Anterior cingulate cortex (tissue), 58 donors: ENCODE measurements around the gene RAB37.

ENCODE experiments used
- DNase-seq, 58 donors: peaks; one replicate each; lab custom pipeline; 2025; lab: John Stamatoyannopoulos, UW

Gene RAB37, protein sequence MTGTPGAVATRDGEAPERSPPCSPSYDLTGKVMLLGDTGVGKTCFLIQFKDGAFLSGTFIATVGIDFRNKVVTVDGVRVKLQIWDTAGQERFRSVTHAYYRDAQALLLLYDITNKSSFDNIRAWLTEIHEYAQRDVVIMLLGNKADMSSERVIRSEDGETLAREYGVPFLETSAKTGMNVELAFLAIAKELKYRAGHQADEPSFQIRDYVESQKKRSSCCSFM

GRCh38 chr17:74736513-74737298, at the start of gene RAB37:
RAB37 (plus strand) TSS chr17:74737256; CDS start chr17:74737273, 17 bp downstream.
- no peak for DNase-seq

DNA sequence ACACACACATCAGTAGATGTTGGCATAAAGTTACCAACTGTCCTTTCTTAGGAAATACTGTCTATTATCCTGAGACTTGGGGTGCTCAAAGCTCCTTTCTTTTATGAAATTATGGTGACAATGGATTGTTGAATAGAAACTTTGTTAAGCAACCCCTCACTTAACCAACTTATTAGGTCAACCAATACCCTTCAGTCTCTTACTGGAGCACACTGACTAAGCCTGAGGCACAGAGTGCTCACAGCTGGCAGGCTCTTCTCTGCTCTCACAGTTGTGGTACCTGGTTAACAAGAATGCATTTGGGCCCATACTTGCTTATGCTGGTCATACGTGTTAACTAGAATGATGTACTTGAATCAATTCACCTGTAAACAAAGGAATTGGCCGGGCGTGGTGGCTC, 49.2 kb upstream of the RAB37 start:
- no peak for DNase-seq

DNA sequence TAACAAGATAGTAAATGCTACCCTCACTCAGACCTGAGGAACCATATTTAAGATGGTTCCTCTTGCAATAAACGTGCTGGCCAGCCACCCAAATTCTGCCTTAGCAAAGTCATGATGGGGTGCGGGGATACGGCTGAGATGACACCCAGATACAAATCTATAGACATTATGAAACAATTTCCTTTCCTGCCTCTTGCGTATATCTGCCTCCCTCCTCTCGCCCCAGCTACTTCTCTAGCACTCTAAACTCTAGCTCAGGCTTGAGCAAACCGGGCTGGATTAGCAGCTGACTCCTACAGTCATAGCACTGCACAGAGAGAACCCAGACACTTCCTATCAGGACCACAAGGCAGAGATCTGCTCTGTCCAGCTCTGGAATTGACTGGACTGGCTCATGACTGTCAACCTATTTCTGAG, 46.6 kb upstream of the RAB37 start:
- peak in 2 of 58 donors; percentile 4 to 12 for DNase-seq

DNA sequence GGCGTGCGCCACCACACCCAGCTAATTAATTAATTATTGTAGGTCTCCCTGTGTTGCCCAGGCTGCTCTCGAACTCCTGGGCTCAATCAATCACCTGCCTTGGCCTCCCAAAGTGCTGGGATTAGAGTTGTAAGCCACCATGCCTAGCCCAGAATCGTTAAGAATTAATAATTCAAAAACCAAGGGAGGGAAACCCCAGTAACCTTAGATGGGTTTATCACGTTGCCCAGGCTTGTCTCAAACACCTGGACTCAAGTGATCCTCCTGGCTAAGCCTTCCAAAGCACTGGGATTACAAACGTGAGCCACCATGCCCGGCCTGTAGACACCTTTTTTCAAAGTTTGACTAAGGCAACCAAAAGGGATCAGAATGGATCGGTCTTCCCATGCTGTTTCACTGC, 45.9 kb upstream of the RAB37 start:
- no peak for DNase-seq

DNA sequence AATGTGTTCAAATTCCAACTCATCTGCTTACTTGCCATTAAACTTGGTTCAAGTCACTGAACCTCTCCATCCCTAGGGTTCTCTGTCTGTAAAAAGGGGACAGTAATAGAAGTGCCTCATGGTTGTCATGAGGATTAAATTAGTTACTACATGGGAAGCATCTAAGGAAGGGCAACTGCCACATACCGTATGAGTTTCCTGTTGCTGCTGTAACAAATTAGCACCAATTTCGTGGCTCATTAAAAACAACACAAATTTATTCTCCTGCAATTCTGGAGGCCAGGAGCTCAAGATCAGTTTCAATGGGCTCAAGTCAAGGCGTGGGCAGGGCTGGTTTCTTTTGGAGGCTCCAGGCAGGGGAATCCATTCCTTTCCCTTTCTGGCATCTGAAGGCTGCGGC, 43.0 kb upstream of the RAB37 start:
- no peak for DNase-seq

- no peak for DNase-seq
Observed at GRCh38 chr17:74695629-74696028, 41.4 kb upstream of the RAB37 start.

- no peak for DNase-seq
Observed at GRCh38 chr17:74697515-74697914, 39.5 kb upstream of the RAB37 start.

GRCh38 chr17:74698069-74698468, 39.0 kb upstream of the RAB37 start:
- no peak for DNase-seq

DNA sequence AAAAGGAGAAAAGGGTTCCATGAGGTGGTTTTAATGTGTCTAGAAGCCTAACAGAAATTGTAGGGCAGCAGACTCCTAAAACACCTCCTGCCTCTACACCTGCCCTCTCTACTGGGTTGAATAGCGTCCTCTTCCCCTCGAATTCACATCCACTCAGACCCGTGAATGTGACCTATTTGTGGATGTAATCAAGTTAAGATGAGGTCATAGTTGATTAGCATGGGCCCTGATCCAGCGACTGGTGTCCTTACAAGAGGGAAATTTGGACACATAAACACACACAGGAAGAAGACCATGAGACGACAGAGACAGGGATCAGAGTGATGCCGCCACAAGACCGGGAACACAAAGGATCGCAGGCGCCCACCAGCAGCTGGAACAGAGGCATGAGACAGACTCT, 37.8 kb upstream of the RAB37 start:
- DNase-seq = no peak

GRCh38 chr17:74702116-74702871, 34.8 kb upstream of the RAB37 start:
- no peak for DNase-seq

DNA sequence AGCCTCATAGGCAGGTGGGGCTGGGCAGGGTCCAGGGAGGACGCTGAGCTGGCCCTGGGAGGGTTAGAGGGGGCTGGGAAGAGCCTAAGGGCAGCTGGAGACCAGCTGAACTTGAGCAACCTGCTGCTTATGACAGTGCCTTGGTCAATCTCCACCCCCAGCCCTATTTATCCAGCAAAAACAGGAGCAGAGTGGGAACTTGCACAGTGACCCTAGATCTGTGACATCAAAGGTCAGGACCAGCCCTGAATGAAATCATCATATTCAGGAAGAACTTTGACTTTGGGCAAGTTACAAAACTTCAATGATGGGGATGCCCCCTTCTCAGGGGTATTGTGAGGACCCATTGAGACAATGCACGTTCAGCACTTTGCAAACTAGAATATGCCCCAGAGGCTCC, 33.7 kb upstream of the RAB37 start:
- DNase-seq = no peak

GRCh38 chr17:74704544-74704943, 32.5 kb upstream of the RAB37 start:
- no peak for DNase-seq

GRCh38 chr17:74711058-74711824, 25.8 kb upstream of the RAB37 start:
- DNase-seq = no peak

GRCh38 chr17:74712301-74712700, 24.8 kb upstream of the RAB37 start:
- DNase-seq = no peak

DNA sequence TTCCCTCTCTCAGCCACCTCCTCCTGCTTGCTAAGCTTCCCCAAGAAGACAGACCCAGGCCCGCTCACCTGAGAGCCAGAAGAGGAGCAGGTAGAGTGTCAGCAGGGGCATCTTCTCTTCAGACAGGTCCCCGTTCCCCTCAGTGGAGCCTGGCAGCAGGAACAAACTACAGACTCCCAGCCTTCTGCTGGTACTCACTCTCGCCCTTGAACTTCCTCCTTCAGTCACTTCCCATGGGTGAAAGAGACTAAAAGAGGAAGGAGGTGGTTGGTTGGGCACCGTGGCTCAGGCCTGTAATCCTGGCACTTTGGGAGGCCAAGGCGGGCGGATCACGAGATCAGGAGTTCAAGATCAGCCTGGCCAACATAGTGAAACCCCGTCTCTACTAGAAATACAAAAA, 24.3 kb upstream of the RAB37 start, which contains the start of gene CD300LF:
TSS of gene CD300LF (minus strand) at position 168 of the 400 bp plus-strand sequence. CDS start at position 111, 57 bp downstream.
- DNase-seq = peak in 6 of 58 donors; percentile 5 to 28 (median 24)

GRCh38 chr17:74713171-74713755, 23.8 kb upstream of the RAB37 start:
- no peak for DNase-seq

GRCh38 chr17:74715144-74715543, 21.9 kb upstream of the RAB37 start:
- DNase-seq = no peak

GRCh38 chr17:74720506-74720905, 16.6 kb upstream of the RAB37 start:
- DNase-seq = no peak

DNA sequence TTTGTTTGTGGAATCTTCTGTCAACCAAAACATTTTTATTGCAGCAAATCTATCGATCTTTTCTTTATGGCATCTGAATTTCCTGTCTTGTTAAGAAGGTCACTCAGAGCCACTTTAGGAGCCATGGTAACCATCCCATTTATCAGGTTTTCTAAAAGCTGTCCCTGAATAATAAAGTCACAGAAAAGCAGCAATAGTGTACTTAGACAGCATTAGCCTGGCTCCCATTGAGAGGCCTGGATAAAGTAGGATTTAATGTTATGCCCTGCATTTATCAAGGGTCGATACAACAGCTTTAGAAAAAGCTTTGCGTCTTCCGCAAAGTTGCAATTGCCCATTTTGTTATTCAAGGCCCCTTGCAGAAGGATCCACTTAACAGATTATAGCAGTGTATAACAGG, 14.3 kb upstream of the RAB37 start:
- no peak for DNase-seq

DNA sequence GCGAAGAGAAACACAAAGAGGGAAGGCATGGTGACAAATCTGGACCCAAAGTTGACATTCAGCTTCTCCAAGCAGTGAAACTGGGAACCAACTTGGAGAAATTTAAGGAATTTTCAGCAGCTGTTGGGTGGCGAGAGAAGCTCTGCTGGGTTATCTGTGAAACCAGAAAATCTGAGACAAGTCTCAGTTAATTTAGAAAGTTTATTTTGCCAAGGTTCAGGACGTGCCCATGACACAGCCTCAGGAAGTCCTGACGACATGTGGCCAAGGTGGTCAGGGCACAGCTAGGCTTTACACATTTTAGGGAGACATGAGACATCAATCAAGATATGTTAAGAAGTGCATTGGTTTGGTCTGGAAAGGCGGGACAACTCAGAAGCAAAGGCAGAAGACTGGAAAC, 13.2 kb upstream of the RAB37 start:
- no peak for DNase-seq
